CD4-positive, alpha-beta T cell treated with Interleukin-4 for 1 hour (primary cell): ENCODE data around the gene PHACTR3.

Source experiments
- DNase-seq, 2 donors: peaks; one replicate each; pipeline ENCODE4 v3.0.0-alpha.2; 2020 to 2022

PHACTR3 gene

GRCh38 chr20:59708326-59708725 lies 104.0 kb downstream of the PHACTR3 start:
- no peak for DNase-seq

GRCh38 chr20:59709636-59710035 lies 105.3 kb downstream of the PHACTR3 start:
- DNase-seq, result no peak

- no peak for DNase-seq
These were observed 113.7 kb downstream of the PHACTR3 start for GRCh38 chr20:59718071-59718470.

- DNase-seq, result no peak
These were observed 114.4 kb downstream of the PHACTR3 start for GRCh38 chr20:59718751-59719150.

- DNase-seq, result no peak
These were observed 115.7 kb downstream of the PHACTR3 start for GRCh38 chr20:59720013-59720412.

- no peak for DNase-seq
These were observed 117.0 kb downstream of the PHACTR3 start for GRCh38 chr20:59721386-59721785.

GRCh38 chr20:59723108-59723500 lies 118.8 kb downstream of the PHACTR3 start:
- peak in 1 of 2 donors; percentile 33 for DNase-seq

GRCh38 chr20:59723607-59724456 lies 119.5 kb downstream of the PHACTR3 start:
- no peak for DNase-seq

GRCh38 chr20:59724457-59725366 lies 120.4 kb downstream of the PHACTR3 start:
- DNase-seq, result no peak

GRCh38 chr20:59725476-59726280 lies 121.3 kb downstream of the PHACTR3 start:
- DNase-seq, result no peak

GRCh38 chr20:59726281-59726595 lies 121.9 kb downstream of the PHACTR3 start:
- no peak for DNase-seq

GRCh38 chr20:59728722-59729430 lies 124.5 kb downstream of the PHACTR3 start:
- DNase-seq, result no peak

- no peak for DNase-seq
These were observed 125.2 kb downstream of the PHACTR3 start for GRCh38 chr20:59729506-59729905.

GRCh38 chr20:59730722-59731121 lies 126.4 kb downstream of the PHACTR3 start:
- DNase-seq, result no peak

GRCh38 chr20:59731376-59731775 lies 127.0 kb downstream of the PHACTR3 start:
- no peak for DNase-seq

GRCh38 chr20:59733351-59733750 lies 129.0 kb downstream of the PHACTR3 start:
- no peak for DNase-seq

- no peak for DNase-seq
These were observed 131.1 kb downstream of the PHACTR3 start for GRCh38 chr20:59735486-59735885.

- DNase-seq, result no peak
These were observed 131.6 kb downstream of the PHACTR3 start for GRCh38 chr20:59735917-59736316.

- no peak for DNase-seq
These were observed 132.0 kb downstream of the PHACTR3 start for GRCh38 chr20:59736366-59736765.

GRCh38 chr20:59737073-59737666 lies 132.8 kb downstream of the PHACTR3 start:
- DNase-seq, result no peak

GRCh38 chr20:59737816-59738215 lies 133.5 kb downstream of the PHACTR3 start:
- no peak for DNase-seq

- no peak for DNase-seq
These were observed 134.5 kb downstream of the PHACTR3 start for GRCh38 chr20:59738851-59739250.
